Measurements from ENCODE around the gene DHDH. TPM values are rescaled to one million over a fixed set of nuclear protein-coding genes. Genes with fewer than 3 reads are reported as not detected.

DHDH gene
- total and polyA plus RNA-seq, 2 of the 13 experiments (the other 11 are each of a cell fraction or from before 2014, with no cell fraction given): 0.13 to 0.91 TPM

GRCh38 chr19:48962029-48962848 is 28.7 kb downstream of the DHDH start (continued):
- TF ChIP-seq ESRRA (CRISPR knock-in tag; IDR thresholded peaks at IDR 0.05; ENCODE audit: low read depth): no peak
- no peak for TF ChIP-seq PLSCR1 (CRISPR knock-in tag; IDR thresholded peaks at IDR 0.05; ENCODE audit: borderline replicate concordance)
- peak; percentile 59 for TF ChIP-seq SPEN (CRISPR knock-in tag; IDR thresholded peaks at IDR 0.05; ENCODE audit: low read depth)
- TF ChIP-seq ZFX (CRISPR knock-in tag; IDR thresholded peaks at IDR 0.05; ENCODE audit: low read depth): peak; percentile 92
- TF ChIP-seq SIN3A (IDR thresholded peaks at IDR 0.05; ENCODE audit: borderline replicate concordance, low read depth, low read length): no peak; the same call in 1 of the 2 replicates
- TF ChIP-seq, protein P1, sequence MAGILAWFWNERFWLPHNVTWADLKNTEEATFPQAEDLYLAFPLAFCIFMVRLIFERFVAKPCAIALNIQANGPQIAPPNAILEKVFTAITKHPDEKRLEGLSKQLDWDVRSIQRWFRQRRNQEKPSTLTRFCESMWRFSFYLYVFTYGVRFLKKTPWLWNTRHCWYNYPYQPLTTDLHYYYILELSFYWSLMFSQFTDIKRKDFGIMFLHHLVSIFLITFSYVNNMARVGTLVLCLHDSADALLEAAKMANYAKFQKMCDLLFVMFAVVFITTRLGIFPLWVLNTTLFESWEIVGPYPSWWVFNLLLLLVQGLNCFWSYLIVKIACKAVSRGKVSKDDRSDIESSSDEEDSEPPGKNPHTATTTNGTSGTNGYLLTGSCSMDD (CRISPR knock-in tag; IDR thresholded peaks at IDR 0.05): no peak
- no peak; the same call in 1 of the 2 replicates for TF ChIP-seq NFYC (CRISPR knock-in tag; IDR thresholded peaks at IDR 0.05)
- no peak; the same call in 1 of the 2 replicates for TF ChIP-seq REL (CRISPR knock-in tag; conservative IDR thresholded peaks at IDR 0.05)
- no peak for TF ChIP-seq SETDB1 (CRISPR knock-in tag; IDR thresholded peaks at IDR 0.05; ENCODE audit: borderline replicate concordance)
- no peak for TF ChIP-seq FOXM1 (CRISPR knock-in tag; IDR thresholded peaks at IDR 0.05)
- TF ChIP-seq RARA (CRISPR knock-in tag; IDR thresholded peaks at IDR 0.05): peak; percentile 77
- TF ChIP-seq PAXIP1 (CRISPR knock-in tag; conservative IDR thresholded peaks at IDR 0.05): peak; percentile 70
- TF ChIP-seq, protein P2, sequence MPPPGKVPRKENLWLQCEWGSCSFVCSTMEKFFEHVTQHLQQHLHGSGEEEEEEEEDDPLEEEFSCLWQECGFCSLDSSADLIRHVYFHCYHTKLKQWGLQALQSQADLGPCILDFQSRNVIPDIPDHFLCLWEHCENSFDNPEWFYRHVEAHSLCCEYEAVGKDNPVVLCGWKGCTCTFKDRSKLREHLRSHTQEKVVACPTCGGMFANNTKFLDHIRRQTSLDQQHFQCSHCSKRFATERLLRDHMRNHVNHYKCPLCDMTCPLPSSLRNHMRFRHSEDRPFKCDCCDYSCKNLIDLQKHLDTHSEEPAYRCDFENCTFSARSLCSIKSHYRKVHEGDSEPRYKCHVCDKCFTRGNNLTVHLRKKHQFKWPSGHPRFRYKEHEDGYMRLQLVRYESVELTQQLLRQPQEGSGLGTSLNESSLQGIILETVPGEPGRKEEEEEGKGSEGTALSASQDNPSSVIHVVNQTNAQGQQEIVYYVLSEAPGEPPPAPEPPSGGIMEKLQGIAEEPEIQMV (CRISPR knock-in tag; IDR thresholded peaks at IDR 0.05; ENCODE audit: low read depth): no peak; the same call in 1 of the 2 replicates
- peak; percentile 86 for TF ChIP-seq ZFY (CRISPR knock-in tag; IDR thresholded peaks at IDR 0.05)
- TF ChIP-seq, protein P3, sequence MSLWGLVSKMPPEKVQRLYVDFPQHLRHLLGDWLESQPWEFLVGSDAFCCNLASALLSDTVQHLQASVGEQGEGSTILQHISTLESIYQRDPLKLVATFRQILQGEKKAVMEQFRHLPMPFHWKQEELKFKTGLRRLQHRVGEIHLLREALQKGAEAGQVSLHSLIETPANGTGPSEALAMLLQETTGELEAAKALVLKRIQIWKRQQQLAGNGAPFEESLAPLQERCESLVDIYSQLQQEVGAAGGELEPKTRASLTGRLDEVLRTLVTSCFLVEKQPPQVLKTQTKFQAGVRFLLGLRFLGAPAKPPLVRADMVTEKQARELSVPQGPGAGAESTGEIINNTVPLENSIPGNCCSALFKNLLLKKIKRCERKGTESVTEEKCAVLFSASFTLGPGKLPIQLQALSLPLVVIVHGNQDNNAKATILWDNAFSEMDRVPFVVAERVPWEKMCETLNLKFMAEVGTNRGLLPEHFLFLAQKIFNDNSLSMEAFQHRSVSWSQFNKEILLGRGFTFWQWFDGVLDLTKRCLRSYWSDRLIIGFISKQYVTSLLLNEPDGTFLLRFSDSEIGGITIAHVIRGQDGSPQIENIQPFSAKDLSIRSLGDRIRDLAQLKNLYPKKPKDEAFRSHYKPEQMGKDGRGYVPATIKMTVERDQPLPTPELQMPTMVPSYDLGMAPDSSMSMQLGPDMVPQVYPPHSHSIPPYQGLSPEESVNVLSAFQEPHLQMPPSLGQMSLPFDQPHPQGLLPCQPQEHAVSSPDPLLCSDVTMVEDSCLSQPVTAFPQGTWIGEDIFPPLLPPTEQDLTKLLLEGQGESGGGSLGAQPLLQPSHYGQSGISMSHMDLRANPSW (CRISPR knock-in tag; IDR thresholded peaks at IDR 0.05; ENCODE audit: borderline replicate concordance): peak; percentile 75; the same call in 1 of the 2 replicates
- TF ChIP-seq GPBP1L1 (CRISPR knock-in tag; IDR thresholded peaks at IDR 0.05): no peak
- no peak for TF ChIP-seq MAFG (CRISPR knock-in tag; IDR thresholded peaks at IDR 0.05)
